GM18870 (cell line): ENCODE data around the gene TMEM150A.
"Not testable (repeated sequence)": the region's sequence is repeated elsewhere in the genome, so short reads cannot be mapped to it uniquely, and the experiment has no call there.

Source experiments
- ATAC-seq: cut with Tn5 transposase; IDR thresholded peaks from one replicate; pipeline ENCODE4 v1.9.1; 2021; ENCODE audit warnings: moderate library complexity; ENCODE audit not compliant: unreplicated experiment

The TMEM150A gene, protein sequence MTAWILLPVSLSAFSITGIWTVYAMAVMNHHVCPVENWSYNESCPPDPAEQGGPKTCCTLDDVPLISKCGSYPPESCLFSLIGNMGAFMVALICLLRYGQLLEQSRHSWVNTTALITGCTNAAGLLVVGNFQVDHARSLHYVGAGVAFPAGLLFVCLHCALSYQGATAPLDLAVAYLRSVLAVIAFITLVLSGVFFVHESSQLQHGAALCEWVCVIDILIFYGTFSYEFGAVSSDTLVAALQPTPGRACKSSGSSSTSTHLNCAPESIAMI

DNA sequence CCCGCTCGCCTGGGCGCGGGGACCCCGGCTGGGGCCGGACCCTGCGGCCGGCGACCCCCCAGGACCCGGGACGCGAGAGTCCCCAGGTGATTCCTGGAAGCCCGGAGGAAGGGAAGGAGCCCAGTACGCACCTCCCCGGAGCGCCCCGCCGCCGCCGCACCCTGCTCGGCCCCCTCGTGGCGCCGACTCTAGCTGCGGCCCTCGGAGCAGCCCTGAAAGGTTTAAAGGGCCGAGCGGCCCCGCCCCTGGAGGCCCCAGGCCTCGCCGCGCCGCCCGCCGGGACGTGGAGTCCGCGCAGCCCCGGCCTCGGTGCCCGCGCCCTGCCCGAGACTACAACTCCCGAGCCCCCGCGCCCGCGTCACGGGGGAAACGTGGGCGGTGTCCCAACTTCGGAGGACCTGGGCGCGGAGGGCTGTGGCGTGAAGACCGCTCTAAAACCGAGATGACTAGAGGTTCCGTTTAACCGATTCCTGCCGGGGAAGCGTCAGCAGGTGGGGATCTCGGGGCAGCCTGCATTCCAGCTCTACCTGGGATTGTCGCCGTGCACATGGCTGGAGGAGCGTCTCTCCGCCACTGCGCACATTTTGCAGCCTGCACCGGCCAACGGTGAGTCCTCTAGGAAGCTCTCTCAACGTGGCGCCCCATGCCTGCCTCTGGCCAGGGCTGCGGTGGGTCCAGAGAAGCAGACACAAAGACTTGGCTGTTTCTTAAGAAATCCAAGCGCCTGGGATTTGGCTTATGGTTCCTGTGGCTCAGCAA lies at the start of gene TMEM150A:
Gene TMEM150A, minus strand, starts transcription at position 223 of the 759 bp plus-strand sequence. CDS start 750 bp downstream, outside the sequence.
- peak; percentile 72 for ATAC-seq

DNA sequence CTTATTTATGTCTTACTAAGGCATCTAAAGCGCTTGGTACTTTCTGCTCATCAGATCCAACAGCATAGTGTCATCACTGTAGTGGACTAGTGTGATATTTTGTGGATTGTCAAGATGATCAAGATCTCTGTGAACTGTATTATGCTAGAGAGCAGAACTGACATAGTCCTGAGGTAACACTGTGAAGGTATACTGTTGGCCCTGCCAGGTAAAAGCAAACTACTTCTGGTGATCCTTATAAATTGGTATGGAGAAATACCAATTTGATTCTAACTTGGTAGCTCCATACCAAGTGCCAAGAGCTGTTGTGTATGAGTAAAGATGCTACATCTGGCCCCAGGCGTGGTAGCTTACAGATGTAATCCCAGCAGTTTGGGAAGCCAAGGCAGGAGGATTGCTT lies 49.6 kb upstream of the TMEM150A start:
- no peak for ATAC-seq

DNA sequence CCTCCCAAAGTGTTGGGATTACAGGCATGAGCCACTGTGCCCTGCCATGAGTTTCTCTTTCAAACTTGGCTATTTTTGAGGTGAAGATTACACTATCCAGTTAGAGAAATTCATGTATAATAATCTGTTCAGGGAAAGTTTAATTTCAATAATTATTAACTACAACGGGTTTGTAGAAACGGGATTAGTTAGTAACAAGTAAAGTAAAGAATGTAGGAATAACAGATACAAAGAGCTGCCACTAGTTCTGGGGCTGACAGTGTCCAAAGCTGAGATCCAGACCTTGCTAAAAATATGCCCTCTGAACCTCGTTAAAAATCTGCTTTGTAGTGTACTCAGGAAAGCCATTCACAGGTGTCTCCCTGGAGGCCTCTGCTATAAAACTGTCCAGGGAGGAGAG lies 48.6 kb upstream of the TMEM150A start:
- no peak for ATAC-seq

DNA sequence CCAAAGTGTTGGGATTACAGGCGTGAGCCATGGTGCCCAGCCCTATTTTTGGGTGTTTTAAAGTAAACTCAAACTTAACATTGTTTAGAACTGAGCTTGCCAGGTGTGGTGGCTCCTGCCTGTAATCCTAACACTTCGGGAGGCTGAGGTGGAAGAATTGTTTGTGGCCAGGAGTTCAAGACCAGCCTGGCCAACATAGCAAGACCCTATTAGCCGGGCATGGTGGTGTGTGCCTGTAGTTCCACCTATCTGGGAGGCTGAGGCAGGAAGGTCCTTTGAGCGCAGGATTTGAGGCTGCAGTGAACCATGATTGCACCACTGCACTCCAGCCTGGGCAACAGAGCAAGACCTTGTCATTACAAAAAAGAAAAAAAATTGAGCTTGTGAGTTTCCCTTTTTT lies 48.0 kb upstream of the TMEM150A start:
- no peak for ATAC-seq

DNA sequence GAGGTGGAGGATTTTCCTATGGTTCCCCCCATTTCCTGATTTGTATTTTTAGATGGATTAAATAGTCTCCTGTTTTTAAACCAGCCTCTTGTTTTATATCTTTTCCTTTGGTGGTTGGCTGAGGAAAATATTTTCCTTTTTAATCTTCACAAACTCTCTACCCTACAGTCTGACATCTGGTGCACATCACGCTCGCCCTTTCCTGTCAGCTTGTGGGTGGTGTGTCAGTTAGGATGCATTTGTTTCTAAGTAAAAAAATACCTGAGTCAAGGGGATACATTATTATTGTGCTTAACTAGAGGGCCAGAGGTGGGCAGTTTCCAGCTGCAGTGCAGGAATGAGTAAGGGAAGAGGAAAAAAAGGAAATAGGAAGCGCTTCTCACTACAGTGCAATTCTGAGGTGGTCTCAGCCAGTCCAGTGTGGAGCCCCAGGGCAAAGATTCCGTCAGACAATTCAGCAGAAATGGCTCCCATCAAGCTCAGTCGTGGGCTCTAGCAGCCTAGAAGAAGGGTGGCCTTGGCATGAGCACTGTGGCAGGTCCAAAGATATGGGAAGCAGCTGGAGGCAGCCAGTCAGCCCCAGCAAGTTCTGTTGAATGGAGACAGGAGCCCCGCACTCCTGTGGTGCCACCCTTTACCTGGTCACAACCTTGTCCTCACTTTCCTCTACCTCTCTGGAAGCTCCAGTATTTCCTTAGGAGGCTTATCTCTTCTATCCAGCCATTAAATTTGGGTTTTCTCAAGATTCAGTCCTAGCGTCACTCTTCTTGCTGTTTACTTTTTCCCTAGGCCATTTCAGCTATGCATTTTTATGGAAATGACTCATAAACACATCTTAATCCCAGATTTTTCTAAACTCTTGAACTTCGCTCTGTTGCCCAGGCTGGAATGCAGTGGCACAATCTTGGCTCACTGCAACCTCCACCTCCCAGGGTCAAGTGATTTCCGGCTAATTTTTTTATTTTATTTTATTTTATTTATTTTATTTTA lies 47.0 kb upstream of the TMEM150A start:
- no peak for ATAC-seq

DNA sequence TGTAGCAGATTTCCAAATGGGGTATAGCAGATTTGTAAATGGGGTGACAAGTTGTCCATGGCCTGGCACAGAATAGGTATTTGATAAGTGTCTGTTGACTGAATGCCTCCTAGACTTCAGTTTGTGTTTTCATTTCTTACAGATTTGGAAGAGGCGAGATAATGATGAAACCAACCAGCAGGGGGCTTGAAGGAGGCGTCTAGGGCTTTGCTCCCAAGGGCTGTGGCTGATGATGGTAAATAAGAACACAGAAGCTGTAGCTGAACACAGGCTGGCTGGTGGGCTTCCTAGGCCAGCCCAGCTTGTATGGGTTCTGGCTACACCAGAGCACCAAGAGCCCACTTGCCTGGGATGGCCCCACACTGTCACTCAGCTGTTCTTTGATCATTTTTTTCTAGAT lies 46.1 kb upstream of the TMEM150A start:
- ATAC-seq: no peak

DNA sequence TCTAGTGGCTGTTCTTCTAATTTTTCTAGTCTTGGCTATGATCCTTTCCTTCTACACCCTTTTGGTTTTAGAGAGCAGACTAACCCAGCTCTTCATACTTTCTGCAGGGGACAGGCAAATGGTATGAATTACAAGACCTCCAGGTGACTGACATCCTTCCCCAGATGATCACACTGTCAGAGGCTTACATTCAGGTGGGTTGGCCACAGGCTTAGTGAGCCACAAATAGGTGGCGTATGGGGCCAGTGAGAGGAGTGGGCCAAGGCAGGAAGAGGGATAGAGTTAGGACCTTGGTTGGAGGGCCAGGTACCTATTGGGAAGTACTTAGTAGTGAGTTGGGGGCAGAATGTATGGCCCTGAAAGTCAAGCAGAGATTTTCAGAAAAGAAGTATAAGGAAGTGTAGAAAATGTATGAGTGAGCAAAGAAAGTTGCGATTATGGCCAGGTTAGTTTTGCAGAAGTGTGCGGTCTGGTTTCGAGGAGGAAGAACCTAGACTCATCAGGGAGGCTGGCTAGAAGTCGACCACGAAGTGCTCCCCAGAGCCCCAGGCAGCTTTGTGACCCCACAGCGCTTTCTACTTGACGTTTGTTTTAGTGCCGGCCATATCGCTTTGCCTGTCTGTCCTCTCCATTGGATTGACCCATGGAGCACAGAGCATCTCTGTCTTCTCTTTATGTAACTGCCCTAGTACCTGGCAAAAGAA lies 45.5 kb upstream of the TMEM150A start:
- ATAC-seq: no peak

DNA sequence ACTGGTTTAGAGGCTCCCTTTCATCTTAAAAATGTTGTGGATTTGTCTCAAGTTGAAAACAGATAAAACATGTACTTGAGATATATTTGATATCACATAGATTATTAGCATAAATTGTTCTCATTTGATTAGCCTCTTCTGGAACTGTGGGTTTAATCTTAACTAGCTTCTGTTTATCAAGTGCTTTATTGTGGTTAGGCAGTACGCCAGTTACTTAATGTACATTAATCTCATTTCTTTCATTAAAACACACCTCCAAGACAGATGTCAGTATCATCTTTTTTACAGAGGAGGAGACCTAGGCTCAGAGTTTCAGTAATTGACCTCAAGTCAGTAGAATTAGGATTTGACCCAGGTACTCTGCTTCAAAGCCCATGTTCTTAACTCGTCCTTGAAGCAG lies 43.7 kb upstream of the TMEM150A start:
- ATAC-seq: no peak

DNA sequence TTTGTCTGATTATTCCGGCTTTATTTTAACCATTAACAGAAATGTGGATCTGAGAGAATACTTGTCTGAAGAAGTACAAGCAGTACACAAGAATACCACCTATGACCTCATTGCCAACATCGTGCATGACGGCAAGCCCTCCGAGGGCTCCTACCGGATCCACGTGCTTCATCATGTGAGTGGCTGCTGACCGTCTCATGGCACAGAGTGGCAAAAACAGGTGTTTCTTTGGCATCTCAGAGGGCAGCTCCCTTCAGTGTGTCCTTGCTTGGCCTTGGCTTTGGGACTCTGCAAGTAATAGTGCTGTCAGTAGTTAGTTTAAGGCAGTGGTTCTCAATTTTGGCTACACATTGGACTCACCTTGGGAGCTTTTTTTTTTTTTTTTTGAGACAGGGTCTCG lies 42.4 kb upstream of the TMEM150A start:
- ATAC-seq: no peak

DNA sequence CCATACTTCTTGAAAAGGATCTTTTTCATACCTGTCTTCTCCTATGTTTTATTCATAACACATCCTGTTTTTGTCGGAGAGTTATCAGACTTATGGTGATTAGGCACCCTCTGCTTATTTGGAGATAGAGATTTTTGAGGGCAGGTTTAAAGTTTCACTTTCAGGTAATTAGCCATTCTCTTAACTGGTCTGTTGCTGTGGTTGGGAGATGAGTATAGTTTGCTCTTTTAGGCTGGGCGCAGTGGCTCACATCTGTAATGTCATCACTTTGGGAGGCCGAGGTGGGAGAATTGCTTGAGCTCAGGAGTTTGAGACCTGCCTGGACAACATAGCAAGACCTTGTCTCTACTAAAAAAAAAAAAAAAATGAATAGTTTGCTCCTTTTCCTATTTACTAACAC lies 40.2 kb upstream of the TMEM150A start:
- no peak for ATAC-seq

DNA sequence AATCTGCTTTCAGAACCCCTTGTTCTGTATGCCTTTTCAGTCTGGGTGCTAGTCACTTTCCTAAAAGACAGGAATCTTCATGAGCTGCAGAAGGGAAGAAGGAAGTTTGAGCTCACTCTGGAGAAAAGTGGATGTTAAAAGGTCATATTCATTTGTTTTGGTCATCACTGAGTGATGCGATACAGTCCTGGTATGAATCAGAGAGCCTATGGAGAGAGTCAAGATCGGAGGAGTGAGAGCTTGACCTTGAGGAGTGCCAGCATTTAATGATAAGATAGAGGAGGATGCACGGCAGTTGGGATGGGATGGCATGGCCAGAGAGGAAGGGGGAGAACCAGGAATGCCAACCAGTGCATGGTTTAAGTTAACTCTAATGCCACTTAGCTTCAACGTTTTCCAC lies 33.1 kb upstream of the TMEM150A start:
- ATAC-seq: no peak

DNA sequence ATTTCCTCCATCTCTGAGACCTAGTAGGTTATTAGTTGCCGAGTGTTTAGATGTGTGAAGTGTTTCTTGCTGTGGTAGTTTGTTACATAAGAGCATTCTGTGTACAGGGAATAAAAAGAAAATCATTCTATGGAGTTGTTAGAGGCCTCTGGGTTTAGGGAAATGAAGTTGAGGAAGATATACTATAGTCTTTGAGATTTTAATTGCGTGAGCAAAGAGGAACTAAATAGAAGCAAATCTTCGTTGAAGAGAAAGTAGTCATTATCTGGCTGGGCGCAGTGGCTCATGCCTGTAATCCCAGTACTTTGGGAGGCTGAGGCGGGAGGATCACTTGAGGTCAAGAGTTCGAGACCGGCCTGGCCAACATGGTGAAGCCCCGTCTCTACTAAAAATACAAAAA lies 32.5 kb upstream of the TMEM150A start:
- ATAC-seq: no peak

DNA sequence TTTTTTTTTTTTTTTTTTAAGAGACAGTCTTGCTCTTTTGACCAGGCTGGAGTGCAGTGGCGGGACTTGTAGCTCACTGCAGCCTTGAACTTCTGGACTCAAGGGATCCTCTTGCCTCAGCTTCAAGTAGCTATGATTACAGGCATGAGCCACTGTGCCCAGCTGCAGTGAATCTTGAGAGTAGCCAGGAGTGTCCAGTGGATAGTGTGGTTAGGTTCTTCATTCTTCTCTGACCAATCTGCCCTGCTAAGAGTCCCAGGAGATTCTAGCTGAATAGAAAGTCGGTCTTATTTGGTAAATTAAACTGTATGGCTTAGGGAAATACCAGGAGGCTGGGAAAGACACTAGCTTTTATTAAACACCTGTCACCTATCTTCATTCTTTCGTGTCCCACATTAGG lies 28.8 kb upstream of the TMEM150A start:
- no peak for ATAC-seq

DNA sequence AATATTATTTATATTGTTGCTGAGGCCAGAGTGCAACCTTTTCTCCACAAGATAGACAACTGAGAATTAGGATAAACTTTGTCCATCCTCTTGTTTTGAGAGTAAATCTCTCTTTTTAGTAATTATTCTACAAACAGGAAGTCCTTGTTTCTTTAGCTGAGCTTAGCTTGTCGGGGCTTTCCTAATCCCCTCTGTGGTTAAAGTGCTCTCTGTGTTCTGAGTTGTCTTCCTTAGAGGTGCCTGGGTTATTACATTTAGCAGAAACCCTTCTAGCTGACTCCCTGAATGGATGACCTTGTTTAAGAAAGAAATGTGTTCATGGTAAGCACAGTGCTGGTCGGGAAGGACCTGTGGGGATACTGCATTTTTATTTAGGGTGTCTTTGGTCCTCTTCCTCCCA lies 26.2 kb upstream of the TMEM150A start:
- no peak for ATAC-seq

DNA sequence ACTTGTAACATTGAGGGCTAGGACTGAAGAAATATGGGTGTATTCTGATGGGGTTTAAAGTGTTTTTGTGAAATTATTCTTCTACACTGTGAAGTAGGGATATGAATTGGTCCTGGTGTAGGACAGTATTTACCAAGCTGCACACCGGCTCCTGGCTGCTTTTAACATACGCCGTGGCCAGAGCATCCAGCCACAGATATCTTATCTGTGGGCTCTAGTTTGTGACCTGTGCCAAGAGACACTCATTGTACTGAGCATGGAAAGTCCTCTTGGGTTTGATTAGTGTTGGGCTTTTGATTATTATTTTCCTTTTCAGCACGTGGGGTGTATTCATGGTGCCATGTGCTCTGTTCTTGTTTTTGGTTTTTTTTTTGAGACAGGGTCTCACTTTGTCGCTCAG lies 21.5 kb upstream of the TMEM150A start:
- ATAC-seq: no peak

DNA sequence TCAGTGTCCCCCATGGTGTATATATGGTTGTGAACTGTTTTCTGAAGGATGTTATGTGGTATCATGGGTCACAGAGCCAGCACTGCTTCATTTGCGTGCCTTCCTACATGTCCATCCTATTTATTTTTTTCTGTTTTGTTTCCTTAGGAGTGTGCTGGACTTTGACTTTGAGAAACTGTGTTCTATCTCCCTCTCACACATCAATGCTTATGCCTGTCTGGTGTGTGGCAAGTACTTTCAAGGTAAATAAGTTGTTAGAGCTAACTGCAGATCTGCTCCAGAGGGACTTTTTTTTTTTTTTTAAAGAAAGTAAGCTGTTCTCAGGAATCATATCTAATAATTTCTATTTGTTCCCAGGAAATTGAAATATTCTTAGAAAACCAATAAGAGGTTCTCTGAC lies 18.8 kb upstream of the TMEM150A start:
- ATAC-seq: no peak

DNA sequence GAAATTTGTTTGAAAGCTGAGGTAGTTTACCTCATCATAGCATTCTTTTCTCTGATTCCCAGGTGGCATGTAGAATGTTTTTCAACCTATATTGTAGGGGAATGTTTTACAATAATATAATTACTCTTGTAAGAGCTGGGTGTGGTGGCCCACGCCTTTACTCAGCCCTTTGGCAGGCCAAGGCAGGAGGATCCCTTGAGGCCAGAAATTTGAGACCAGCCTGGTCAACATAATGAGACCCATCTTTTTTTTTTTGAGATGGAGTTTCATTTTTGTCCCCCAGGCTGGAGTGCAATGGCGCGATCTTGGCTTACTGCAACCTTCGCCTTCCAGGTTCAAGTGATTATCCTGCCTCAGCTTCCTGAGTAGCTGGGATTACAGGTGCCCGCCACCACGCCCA lies 17.1 kb upstream of the TMEM150A start:
- no peak for ATAC-seq

DNA sequence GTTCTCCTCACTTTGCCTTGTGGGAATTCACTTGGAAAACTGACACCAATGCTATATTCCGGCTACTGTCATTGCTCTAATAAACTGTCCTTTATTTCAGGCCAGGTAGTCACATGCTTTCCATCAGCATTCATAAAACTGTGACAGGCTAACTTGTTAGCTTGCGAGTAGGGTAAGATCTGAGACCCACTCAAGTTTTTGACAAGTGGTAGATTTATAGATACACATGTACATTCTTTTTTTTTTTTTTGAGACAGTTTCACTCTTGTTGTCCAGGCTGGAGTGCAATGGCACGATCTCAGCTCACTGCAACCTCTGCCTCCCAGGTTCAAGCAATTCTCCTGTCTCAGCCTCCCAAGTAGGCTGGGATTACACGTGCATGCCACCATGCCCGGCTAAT lies 15.2 kb upstream of the TMEM150A start:
- not testable (repeated sequence) for ATAC-seq

DNA sequence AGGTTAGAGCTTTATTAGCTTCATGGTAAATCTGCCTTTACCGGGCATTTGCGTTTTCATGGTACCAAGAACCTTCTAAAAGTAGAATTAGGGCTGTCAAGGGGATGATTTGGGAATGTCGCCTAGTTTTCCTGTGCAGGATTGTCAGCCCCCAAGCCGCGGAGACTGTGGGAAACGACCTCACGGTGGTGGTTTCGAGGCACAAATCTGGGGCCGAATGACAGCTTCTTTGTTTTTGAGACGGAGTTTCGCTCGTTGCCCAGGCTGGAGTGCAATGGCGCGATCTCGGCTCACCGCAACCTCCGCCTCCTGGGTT lies 12.9 kb upstream of the TMEM150A start:
- no peak for ATAC-seq

DNA sequence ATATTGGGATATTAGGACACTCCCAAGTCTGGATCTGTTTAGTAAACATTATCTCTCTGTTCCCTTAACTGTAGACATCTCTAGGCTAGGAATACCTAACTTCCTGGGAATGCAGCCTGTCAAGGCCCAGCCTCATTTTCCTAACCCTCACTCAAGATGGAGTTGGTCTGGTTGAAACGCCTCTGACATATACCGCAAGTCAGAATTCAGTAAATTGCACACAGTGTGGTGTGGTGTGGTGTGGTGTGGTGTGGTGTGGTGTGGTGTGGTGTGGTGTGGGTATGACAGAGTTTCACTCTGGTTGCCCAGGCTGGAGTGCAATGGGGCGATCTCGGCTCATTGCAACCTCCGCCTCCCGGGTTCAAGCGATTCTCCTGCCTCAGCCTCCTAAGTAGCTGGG lies 12.3 kb upstream of the TMEM150A start:
- ATAC-seq: not testable (repeated sequence)
